Neural cell (in vitro differentiated cells): Measurements from ENCODE around the gene BBS1. TPM values are rescaled to one million over a fixed set of nuclear protein-coding genes. Genes with fewer than 3 reads are reported as not detected.

Experiments
- H2AFZ ChIP-seq: fragments of 200-600, 300-800 bp; sonication (generic), shearing (Covaris generic); 2 replicates; pipeline ENCODE4 v1.6.0; 2014; ENCODE audit warnings: low read depth, mild to moderate bottlenecking, antibody characterized with exemption, low read length, moderate library complexity
- H3F3A ChIP-seq: fragments of 200-600 bp; shearing (Covaris generic); 2 replicates; pipeline ENCODE4 v1.6.1; 2016; ENCODE audit warnings: mild to moderate bottlenecking, moderate library complexity, mixed read lengths, antibody characterized with exemption, low read length; ENCODE audit not compliant: insufficient read depth, poor library complexity, severe bottlenecking
- H3K27ac ChIP-seq: fragments of 200-600, 300-800 bp; sonication (generic), shearing (Covaris generic); 2 replicates; pipeline ENCODE4 v1.5.1; 2014; ENCODE audit warnings: mild to moderate bottlenecking, low read length, moderate library complexity
- H3K27me3 ChIP-seq: fragments of 300-800, 200-600 bp; sonication (generic), shearing (Covaris generic); 2 replicates; pipeline ENCODE4 v1.6.0; 2014; ENCODE audit warnings: mild to moderate bottlenecking, low read depth, low read length, moderate library complexity; ENCODE audit not compliant: insufficient read depth
- H3K36me3 ChIP-seq: fragments of 300-800, 200-600 bp; sonication (generic), shearing (Covaris generic); 2 replicates; pipeline ENCODE4 v1.5.1; 2014; ENCODE audit warnings: mild to moderate bottlenecking, antibody characterized with exemption, low read length, moderate library complexity; ENCODE audit not compliant: insufficient read depth
- H3K4me2 ChIP-seq: fragments of 300-800, 200-600 bp; sonication (generic), shearing (Covaris generic); 2 replicates; pipeline ENCODE4 v1.6.0; 2014; ENCODE audit warnings: mild to moderate bottlenecking, low read length
- H3K4me3 ChIP-seq: fragments of 300-800, 200-600 bp; sonication (generic), shearing (Covaris generic); 2 replicates; pipeline ENCODE4 v1.5.1; 2014; ENCODE audit warnings: mild to moderate bottlenecking, low read length, moderate library complexity
- H3K79me2 ChIP-seq: fragments of 200-600 bp; shearing (Covaris generic); replicated peaks from 2 replicates; pipeline ENCODE4 v1.6.0; 2014; ENCODE audit warnings: mild to moderate bottlenecking, low read length, moderate library complexity; ENCODE audit not compliant: insufficient read depth
- H3K9ac ChIP-seq: fragments of 300-800, 200-600 bp; sonication (generic), shearing (Covaris generic); 2 replicates; pipeline ENCODE4 v1.6.1; 2016; ENCODE audit warnings: mild to moderate bottlenecking, low read length, mixed read lengths
- H3K9me2 ChIP-seq: fragments of 200-600 bp; shearing (Covaris generic); 2 replicates; pipeline ENCODE4 v1.6.1; 2016; ENCODE audit warnings: mild to moderate bottlenecking, low read length, mixed read lengths; ENCODE audit not compliant: insufficient read depth
- H3K9me3 ChIP-seq: fragments of 200-600, 300-800 bp; sonication (generic), shearing (Covaris generic); 2 replicates; pipeline ENCODE4 v1.6.1; 2016; ENCODE audit warnings: mild to moderate bottlenecking, mixed run types, low read length, moderate library complexity, mixed read lengths
- H4K20me1 ChIP-seq: fragments of 200-600 bp; shearing (Covaris generic); 2 replicates; pipeline ENCODE4 v1.6.1; 2016; ENCODE audit warnings: mild to moderate bottlenecking, mixed run types; ENCODE audit not compliant: insufficient read depth
- CTCF ChIP-seq: fragments of 450-650 bp; IDR thresholded peaks from 2 replicates; pipeline ENCODE4 v1.5.1; 2014; ENCODE audit warnings: antibody characterized with exemption, mild to moderate bottlenecking, moderate library complexity; ENCODE audit not compliant: poor library complexity, severe bottlenecking
- EP300 ChIP-seq: fragments of 450-650 bp; conservative IDR thresholded peaks from 2 replicates; pipeline ENCODE4 v1.6.1; 2014; ENCODE audit warnings: antibody characterized with exemption, mild to moderate bottlenecking, moderate library complexity; ENCODE audit not compliant: poor library complexity, severe bottlenecking
- EZH2 ChIP-seq: fragments of 200-600, 300-800 bp; shearing (Covaris generic), sonication (generic); IDR thresholded peaks from 2 replicates; pipeline ENCODE4 v1.6.1; 2014; ENCODE audit warnings: antibody characterized with exemption, low read length, borderline replicate concordance, mild to moderate bottlenecking; ENCODE audit not compliant: insufficient read depth, poor library complexity, severe bottlenecking
- MXI1 ChIP-seq: fragments of 450-650 bp; conservative IDR thresholded peaks from 2 replicates; pipeline ENCODE4 v1.6.1; 2014; ENCODE audit warnings: antibody characterized with exemption, mild to moderate bottlenecking; ENCODE audit not compliant: poor library complexity, severe bottlenecking
- POLR2AphosphoS5 ChIP-seq: IDR thresholded peaks from 2 replicates; pipeline ENCODE4 v1.6.1; 2012
- RAD21 ChIP-seq: fragments of 450-650 bp; conservative IDR thresholded peaks from 2 replicates; pipeline ENCODE4 v1.6.1; 2014; ENCODE audit warnings: antibody characterized with exemption, mild to moderate bottlenecking, moderate library complexity
- REST ChIP-seq: IDR thresholded peaks from 2 replicates; pipeline ENCODE4 v1.6.1; 2012; ENCODE audit warnings: borderline replicate concordance
- SMC3 ChIP-seq: fragments of 450-650 bp; conservative IDR thresholded peaks from 2 replicates; pipeline ENCODE4 v1.6.1; 2014; ENCODE audit warnings: antibody characterized with exemption, mild to moderate bottlenecking, moderate library complexity; ENCODE audit not compliant: poor library complexity
- TAF1 ChIP-seq: IDR thresholded peaks from 2 replicates; pipeline ENCODE4 v1.6.1; 2012; ENCODE audit warnings: low read depth
- polyA plus RNA-seq: library from polyadenylated mRNA; depleted of rRNA; stranded (reverse); fragments of >200 nt; gene quantifications from 2 replicates; pipeline ENCODE4 v1.2.3, GENCODE V29; 2014

BBS1 gene
- polyA plus RNA-seq, 1 donor from 2014 or later, result 69.5 TPM

GRCh38 chr11:66465373-66466224, 44.8 kb upstream of the BBS1 start:
- TF ChIP-seq TAF1, result no peak
- no peak for TF ChIP-seq EP300
- TF ChIP-seq EZH2, result no peak
- no peak for TF ChIP-seq POLR2AphosphoS5
- TF ChIP-seq SMC3, result no peak
- TF ChIP-seq RAD21, result no peak
- TF ChIP-seq CTCF, result no peak
- TF ChIP-seq MXI1, result no peak
- TF ChIP-seq REST, result no peak
- no peaks in the 10 kb centered on the region for H3K27me3 ChIP-seq
- H3K9me3 ChIP-seq, result no peaks in the 10 kb centered on the region
- H2AFZ ChIP-seq, result no peak overlapping the region
- H4K20me1 ChIP-seq, result no peaks in the 10 kb centered on the region
- H3K79me2 ChIP-seq, result no peaks in the 10 kb centered on the region
- H3F3A ChIP-seq, result no peaks in the 10 kb centered on the region
- H3K36me3 ChIP-seq, result no peaks in the 10 kb centered on the region
- no peak overlapping the region for H3K4me2 ChIP-seq
- H3K4me3 ChIP-seq, result peak overlapping the region; percentile 66
- no peak overlapping the region for H3K27ac ChIP-seq
- H3K9ac ChIP-seq, result peak overlapping the region; percentile 91
- H3K9me2 ChIP-seq, result no peaks in the 10 kb centered on the region

- Histone ChIP-seq H3K9me2 (no peaks in the 10 kb centered on the region), H3K36me3 (no peaks in the 10 kb centered on the region), H3K27ac (peak within 1 kb of the TSS; percentile 58), H3K79me2 (no peaks in the 10 kb centered on the region), H2AFZ (peak within 1 kb of the TSS; percentile 40), H3K9me3 (no peaks in the 10 kb centered on the region), H3F3A (no peaks in the 10 kb centered on the region), H3K9ac (peak within 1 kb of the TSS; percentile 91), H3K4me3 (peak within 1 kb of the TSS; percentile 96), H4K20me1 (no peaks in the 10 kb centered on the region), H3K27me3 (no peaks in the 10 kb centered on the region), H3K4me2 (peak within 1 kb of the TSS; percentile 99)
- TF ChIP-seq POLR2AphosphoS5, result peak; percentile 30
- no peak for TF ChIP-seq RAD21
Observed at GRCh38 chr11:66466225-66467033, 44.0 kb upstream of the BBS1 start, which contains the start of gene PELI3. Gene PELI3 (plus strand): TSS chr11:66466905. CDS start chr11:66468129, 1,224 bp downstream.
